ENCODE measurements around the gene NINJ2.

The NINJ2 gene

GRCh38 chr12:550473-551260 lies 112.6 kb downstream of the NINJ2 start:
- no peak overlapping the region for H3K4me3 ChIP-seq (ENCODE audit: low read depth, low read length)
- DNase-seq (ENCODE audit: low read depth), result no peak
- TF ChIP-seq, protein P1, sequence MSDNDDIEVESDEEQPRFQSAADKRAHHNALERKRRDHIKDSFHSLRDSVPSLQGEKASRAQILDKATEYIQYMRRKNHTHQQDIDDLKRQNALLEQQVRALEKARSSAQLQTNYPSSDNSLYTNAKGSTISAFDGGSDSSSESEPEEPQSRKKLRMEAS (IDR thresholded peaks at IDR 0.05; ENCODE audit: low read depth, low read length), result no peak
- no peak for TF ChIP-seq POLR2A (IDR thresholded peaks at IDR 0.05; ENCODE audit: extremely low read depth, insufficient read length)
- no peak for TF ChIP-seq MYC (IDR thresholded peaks at IDR 0.05; ENCODE audit: low read depth, low read length)
- no peak for TF ChIP-seq CTCF (IDR thresholded peaks at IDR 0.05; ENCODE audit: low read depth, low read length)

DNA sequence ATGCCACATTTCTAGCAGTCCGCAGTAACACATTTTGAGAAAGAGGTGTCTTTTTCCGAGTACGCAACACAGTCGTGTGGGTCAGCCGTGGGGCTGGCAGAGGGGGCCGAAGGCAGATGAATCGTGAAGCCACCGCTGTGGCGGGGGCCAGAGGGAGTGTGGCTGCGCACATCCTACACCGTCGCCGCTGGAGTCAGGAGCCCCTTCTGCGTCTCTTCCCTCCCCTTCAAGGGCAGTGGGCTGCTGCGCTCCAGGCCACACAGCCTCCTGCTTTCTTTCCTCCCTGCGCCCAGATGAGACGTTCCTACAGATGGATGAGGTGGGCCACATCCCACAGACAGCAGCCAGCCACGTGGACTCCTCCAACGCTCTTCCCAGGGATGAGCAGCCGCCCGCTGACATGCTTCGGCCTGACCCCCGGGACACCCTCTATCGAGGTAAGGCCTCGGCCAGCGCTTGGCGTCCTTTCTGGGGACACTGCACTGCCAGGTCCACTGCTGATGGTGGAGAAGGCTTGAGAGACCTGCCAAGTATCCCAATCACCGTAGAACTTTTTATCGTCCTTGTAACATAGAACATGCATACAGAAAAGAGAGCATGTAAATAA lies 113.7 kb downstream of the NINJ2 start:
- no peak for DNase-seq (ENCODE audit: low read depth)
- TF ChIP-seq POLR2A (IDR thresholded peaks at IDR 0.05; ENCODE audit: extremely low read depth, insufficient read length) (no peak), MYC (IDR thresholded peaks at IDR 0.05; ENCODE audit: low read depth, low read length) (no peak), CTCF (IDR thresholded peaks at IDR 0.05; ENCODE audit: low read depth, low read length) (no peak)
- TF ChIP-seq, protein P1 (IDR thresholded peaks at IDR 0.05; ENCODE audit: low read depth, low read length), result no peak
- no peak overlapping the region for H3K4me3 ChIP-seq (ENCODE audit: low read depth, low read length)

GRCh38 chr12:547883-548470 lies 115.3 kb downstream of the NINJ2 start:
- no peak overlapping the region for H3K4me3 ChIP-seq (ENCODE audit: low read depth, low read length)
- TF ChIP-seq CTCF (IDR thresholded peaks at IDR 0.05; ENCODE audit: low read depth, low read length) (no peak), POLR2A (IDR thresholded peaks at IDR 0.05; ENCODE audit: extremely low read depth, insufficient read length) (no peak), MYC (IDR thresholded peaks at IDR 0.05; ENCODE audit: low read depth, low read length) (no peak)
- TF ChIP-seq, protein P1 (IDR thresholded peaks at IDR 0.05; ENCODE audit: low read depth, low read length), result no peak
- no peak for DNase-seq (ENCODE audit: low read depth)

DNA sequence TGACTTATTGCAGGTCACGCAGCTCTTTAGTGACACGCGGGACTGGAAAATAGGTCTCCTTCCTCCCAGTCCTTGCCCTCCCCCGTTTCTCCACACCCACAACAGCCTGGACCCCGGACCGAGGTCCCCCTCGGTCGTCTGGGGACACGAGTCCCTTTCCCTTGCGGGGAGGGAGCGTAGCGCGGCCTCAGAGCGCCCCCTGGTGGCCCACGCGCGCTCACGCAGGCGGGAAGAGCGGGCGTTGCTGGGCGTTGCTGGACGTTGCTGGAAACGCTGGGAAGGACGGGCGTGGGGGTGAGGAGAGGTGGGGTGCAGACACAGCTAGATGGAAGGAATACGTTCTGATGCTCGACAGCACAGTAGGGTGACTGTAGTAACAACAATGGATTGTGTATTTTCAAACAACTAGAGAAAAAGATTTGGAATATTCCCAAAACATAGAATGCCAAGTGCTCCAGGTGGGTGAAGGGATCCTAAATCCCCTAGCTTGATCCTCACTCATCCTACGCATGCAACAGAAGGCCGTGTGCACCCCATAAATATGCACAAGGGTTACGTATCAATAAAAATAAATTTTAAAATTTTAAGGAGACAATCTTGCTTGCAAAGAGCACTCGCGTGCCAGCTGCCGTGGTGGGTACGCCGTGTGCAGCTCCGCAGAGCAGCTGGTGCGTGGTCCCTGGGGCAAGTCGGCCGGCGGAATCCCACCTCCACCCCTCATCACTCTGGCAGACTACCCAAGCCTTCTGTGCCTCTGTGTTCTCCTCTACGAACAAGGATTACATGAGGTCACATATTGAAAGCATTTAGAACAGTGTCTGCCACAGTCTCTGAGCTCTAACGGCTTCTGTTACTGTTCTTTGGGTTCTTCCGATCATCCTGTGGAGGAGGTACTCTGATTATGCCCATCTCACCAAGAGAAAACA lies 116.1 kb downstream of the NINJ2 start:
- no peak for TF ChIP-seq MYC (IDR thresholded peaks at IDR 0.05; ENCODE audit: low read depth, low read length)
- no peak for TF ChIP-seq POLR2A (IDR thresholded peaks at IDR 0.05; ENCODE audit: extremely low read depth, insufficient read length)
- TF ChIP-seq, protein P1 (IDR thresholded peaks at IDR 0.05; ENCODE audit: low read depth, low read length), result peak; percentile 52; the same call in 1 of the 2 replicates
- peak; percentile 82 for TF ChIP-seq CTCF (IDR thresholded peaks at IDR 0.05; ENCODE audit: low read depth, low read length)
- DNase-seq (ENCODE audit: low read depth), result peak; percentile 75
- no peak overlapping the region for H3K4me3 ChIP-seq (ENCODE audit: low read depth, low read length)

DNA sequence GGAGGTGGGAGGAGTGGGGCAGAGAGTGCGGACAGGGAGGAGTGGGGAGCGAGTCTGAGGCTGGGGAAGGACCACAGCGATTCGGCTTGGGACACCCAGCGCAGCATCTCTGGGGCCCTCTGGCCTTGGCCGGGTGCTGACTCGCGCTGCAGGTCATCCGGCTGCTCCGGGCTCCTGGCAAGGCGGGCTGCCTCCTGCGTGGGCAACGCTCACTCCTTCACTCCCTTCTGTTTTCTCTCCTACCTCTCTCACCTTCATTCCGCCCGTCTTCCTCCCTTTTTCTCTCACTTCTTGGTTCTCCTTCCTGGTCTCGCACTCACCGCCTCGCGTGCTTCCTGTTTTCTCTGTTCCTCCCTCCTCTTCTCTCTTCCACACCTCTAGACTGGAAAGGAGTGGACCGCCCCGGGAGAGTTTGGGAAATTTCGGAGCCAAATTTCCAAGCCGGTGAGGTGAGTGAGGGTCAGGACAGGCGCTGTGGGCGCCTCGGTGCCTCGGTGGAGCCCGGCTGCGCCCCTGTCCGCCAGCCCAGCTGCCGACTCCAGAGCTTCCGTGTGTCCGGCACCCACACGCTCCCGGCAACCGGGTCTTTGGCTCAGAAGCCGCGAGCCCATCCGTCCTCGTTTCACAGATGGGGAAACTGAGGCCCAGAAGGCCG lies 116.9 kb downstream of the NINJ2 start:
- peak; percentile 43 for DNase-seq (ENCODE audit: low read depth)
- no peak overlapping the region for H3K4me3 ChIP-seq (ENCODE audit: low read depth, low read length)
- TF ChIP-seq POLR2A (IDR thresholded peaks at IDR 0.05; ENCODE audit: extremely low read depth, insufficient read length) (no peak), CTCF (IDR thresholded peaks at IDR 0.05; ENCODE audit: low read depth, low read length) (no peak), MYC (IDR thresholded peaks at IDR 0.05; ENCODE audit: low read depth, low read length) (no peak)
- TF ChIP-seq, protein P1 (IDR thresholded peaks at IDR 0.05; ENCODE audit: low read depth, low read length), result no peak
